Nephron progenitor cell (in vitro differentiated cells): Measurements from ENCODE around the gene LDHAL6B.

Experiments used
- DNase-seq: peaks from one replicate; pipeline ENCODE4 v3.0.0; 2021
- H3K27ac Mint-ChIP-seq: 2 replicates; pipeline ENCODE4 v1.8.0; 2021; ENCODE audit warnings: mild to moderate bottlenecking, moderate library complexity, mixed read lengths
- H3K27me3 Mint-ChIP-seq: 2 replicates; pipeline ENCODE4 v1.8.0; 2021; ENCODE audit warnings: mild to moderate bottlenecking, low read depth, mixed read lengths; ENCODE audit not compliant: poor library complexity
- H3K36me3 Mint-ChIP-seq: 2 replicates; pipeline ENCODE4 v1.8.0; 2021; ENCODE audit warnings: low read depth, mixed read lengths
- H3K4me1 Mint-ChIP-seq: 2 replicates; pipeline ENCODE4 v1.8.0; 2021; ENCODE audit warnings: mixed read lengths
- H3K4me3 Mint-ChIP-seq: 2 replicates; pipeline ENCODE4 v1.8.0; 2021; ENCODE audit warnings: mild to moderate bottlenecking, moderate library complexity, mixed read lengths
- H3K9me3 Mint-ChIP-seq: 2 replicates; pipeline ENCODE4 v1.8.0; 2021; ENCODE audit warnings: mild to moderate bottlenecking, moderate library complexity, mixed read lengths
- CTCF ChIP-seq: fragments of 200-600 bp; sonication (generic); IDR thresholded peaks from 2 replicates; pipeline ENCODE4 v1.5.0; 2021; ENCODE audit warnings: antibody characterized with exemption

LDHAL6B gene

GRCh38 chr15:59169251-59169708 lies 37.4 kb upstream of the LDHAL6B start:
- no peak for DNase-seq
- peaks cover 61% of the 10 kb centered on the region for H3K4me1 Mint-ChIP-seq
- no peak for TF ChIP-seq CTCF
- H3K36me3 Mint-ChIP-seq: peaks cover 52% of the 10 kb centered on the region
- H3K27ac Mint-ChIP-seq: peak overlapping the region; percentile 95
- no peaks in the 10 kb centered on the region for H3K27me3 Mint-ChIP-seq
- H3K9me3 Mint-ChIP-seq: peaks cover 6% of the 10 kb centered on the region
- peak overlapping the region; percentile 26 for H3K4me3 Mint-ChIP-seq

- Mint-ChIP-seq H3K4me3 (no peak overlapping the region), H3K27me3 (no peaks in the 10 kb centered on the region), H3K36me3 (peaks cover 44% of the 10 kb centered on the region), H3K27ac (peak overlapping the region; percentile 95), H3K4me1 (peaks cover 59% of the 10 kb centered on the region), H3K9me3 (peaks cover 6% of the 10 kb centered on the region)
- DNase-seq: no peak
- no peak for TF ChIP-seq CTCF
These were observed 36.2 kb upstream of the LDHAL6B start for GRCh38 chr15:59170295-59171066.

GRCh38 chr15:59171067-59171397 lies 35.6 kb upstream of the LDHAL6B start:
- no peak for TF ChIP-seq CTCF
- H3K4me1 Mint-ChIP-seq: peaks cover 58% of the 10 kb centered on the region
- peaks cover 6% of the 10 kb centered on the region for H3K9me3 Mint-ChIP-seq
- H3K36me3 Mint-ChIP-seq: peaks cover 43% of the 10 kb centered on the region
- no peak overlapping the region for H3K4me3 Mint-ChIP-seq
- H3K27ac Mint-ChIP-seq: peak overlapping the region; percentile 95
- no peak for DNase-seq
- H3K27me3 Mint-ChIP-seq: no peaks in the 10 kb centered on the region

GRCh38 chr15:59172289-59172901 lies 34.2 kb upstream of the LDHAL6B start:
- TF ChIP-seq CTCF: no peak
- H3K27me3 Mint-ChIP-seq: no peaks in the 10 kb centered on the region
- peaks cover 44% of the 10 kb centered on the region for H3K4me1 Mint-ChIP-seq
- no peak for DNase-seq
- H3K36me3 Mint-ChIP-seq: peaks cover 48% of the 10 kb centered on the region
- no peak overlapping the region for H3K4me3 Mint-ChIP-seq
- H3K9me3 Mint-ChIP-seq: peaks cover 3% of the 10 kb centered on the region
- no peak overlapping the region for H3K27ac Mint-ChIP-seq

GRCh38 chr15:59173194-59173593 lies 33.4 kb upstream of the LDHAL6B start:
- no peaks in the 10 kb centered on the region for H3K27me3 Mint-ChIP-seq
- TF ChIP-seq CTCF: no peak
- no peak for DNase-seq
- H3K36me3 Mint-ChIP-seq: peaks cover 53% of the 10 kb centered on the region
- H3K4me3 Mint-ChIP-seq: no peak overlapping the region
- peaks cover 39% of the 10 kb centered on the region for H3K4me1 Mint-ChIP-seq
- peaks cover 3% of the 10 kb centered on the region for H3K9me3 Mint-ChIP-seq
- H3K27ac Mint-ChIP-seq: no peak overlapping the region
